GM21515 (cell line): ENCODE results near the gene B2M.
"Not testable (repeated sequence)": the region's sequence is repeated elsewhere in the genome, so short reads cannot be mapped to it uniquely, and the experiment has no call there.

ENCODE experiments used
- ATAC-seq: cut with Tn5 transposase; IDR thresholded peaks from one replicate; pipeline ENCODE4 v1.9.1; 2021; ENCODE audit not compliant: unreplicated experiment

The B2M gene

GRCh38 chr15:44697014-44697413 lies 14.3 kb upstream of the B2M start:
- no peak for ATAC-seq

DNA sequence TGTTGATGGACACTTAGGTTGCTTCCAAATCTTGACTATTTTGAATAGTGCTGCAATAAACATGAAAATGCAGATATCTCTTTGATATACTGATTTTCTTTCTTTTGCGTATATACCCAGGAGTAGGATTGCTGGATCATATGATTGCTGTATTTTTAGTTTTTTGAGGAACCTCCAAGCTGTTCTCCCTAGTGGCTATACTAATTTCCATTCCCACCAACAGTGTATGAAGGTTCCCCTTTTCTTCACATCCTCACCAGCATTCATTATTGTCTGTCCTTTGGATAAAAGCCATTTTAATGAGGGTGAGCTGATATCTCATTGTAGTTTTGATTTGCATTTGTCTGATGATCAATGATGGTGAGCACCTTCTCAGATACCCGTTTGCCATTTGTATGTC lies 12.7 kb upstream of the B2M start:
- ATAC-seq = no peak

- ATAC-seq = not testable (repeated sequence)
These were observed 10.6 kb upstream of the B2M start for GRCh38 chr15:44700676-44701075.

DNA sequence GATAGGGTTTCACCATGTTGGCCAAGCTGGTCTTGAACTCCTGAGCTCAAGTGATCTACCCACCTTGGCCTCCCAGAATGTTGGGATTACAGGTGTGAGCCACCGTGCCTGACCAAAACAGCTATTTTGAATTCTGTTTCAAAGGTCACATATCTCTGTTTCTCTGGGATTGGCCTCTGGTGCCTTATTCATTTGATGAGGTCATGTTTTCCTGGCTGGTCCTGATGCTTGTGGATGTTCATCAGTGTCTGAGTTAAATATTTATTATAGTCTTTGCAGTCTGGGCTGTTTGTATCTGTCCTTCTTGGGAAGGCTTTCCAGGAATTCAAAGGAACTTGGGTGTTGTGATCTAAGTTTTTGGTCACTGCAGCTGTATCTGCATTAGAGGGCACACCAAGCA lies 5.3 kb upstream of the B2M start:
- ATAC-seq = no peak

GRCh38 chr15:44706401-44706800 lies 4.9 kb upstream of the B2M start:
- no peak for ATAC-seq

DNA sequence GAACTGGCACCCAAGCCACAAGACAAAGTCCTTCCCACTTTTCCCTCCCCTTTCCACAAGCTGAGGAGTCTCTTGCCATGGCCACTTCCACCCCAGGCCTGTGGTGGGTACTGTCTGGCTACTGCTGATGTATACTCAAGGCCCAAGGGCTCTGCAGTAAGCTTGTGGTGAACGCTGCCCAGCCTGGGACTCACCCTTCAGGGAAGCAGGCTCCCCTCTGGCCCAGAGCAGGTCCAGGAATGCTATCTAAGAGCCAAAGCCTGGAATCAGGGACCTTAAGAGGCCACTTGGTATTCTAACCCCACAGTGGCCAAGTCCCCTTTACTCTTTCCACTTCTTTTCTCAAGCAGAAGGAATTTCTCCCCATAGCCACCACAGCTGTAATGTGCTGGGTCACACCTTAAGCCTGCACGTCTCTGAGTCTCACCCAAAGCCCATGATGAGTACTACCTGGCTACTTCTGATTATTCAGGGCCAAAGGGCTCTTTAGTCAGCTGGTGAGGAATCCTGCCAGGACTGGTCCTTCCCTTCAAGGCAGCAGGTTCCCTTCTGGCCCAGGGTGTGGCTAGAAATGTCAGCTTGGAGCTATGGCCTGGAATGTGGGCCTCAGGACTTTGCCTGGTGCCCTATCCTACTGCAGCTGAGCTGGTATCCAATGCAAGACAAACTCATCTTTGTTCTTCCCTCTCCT lies 4.2 kb upstream of the B2M start:
- ATAC-seq = no peak

- ATAC-seq = peak; percentile 24
These were observed 851 bp upstream of the B2M start for GRCh38 chr15:44710236-44711095.

DNA sequence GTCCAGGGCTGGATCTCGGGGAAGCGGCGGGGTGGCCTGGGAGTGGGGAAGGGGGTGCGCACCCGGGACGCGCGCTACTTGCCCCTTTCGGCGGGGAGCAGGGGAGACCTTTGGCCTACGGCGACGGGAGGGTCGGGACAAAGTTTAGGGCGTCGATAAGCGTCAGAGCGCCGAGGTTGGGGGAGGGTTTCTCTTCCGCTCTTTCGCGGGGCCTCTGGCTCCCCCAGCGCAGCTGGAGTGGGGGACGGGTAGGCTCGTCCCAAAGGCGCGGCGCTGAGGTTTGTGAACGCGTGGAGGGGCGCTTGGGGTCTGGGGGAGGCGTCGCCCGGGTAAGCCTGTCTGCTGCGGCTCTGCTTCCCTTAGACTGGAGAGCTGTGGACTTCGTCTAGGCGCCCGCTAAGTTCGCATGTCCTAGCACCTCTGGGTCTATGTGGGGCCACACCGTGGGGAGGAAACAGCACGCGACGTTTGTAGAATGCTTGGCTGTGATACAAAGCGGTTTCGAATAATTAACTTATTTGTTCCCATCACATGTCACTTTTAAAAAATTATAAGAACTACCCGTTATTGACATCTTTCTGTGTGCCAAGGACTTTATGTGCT lies 527 bp downstream of the B2M start:
- ATAC-seq = peak; percentile 16

- no peak for ATAC-seq
These were observed 1.2 kb downstream of the B2M start for GRCh38 chr15:44712346-44713005.

GRCh38 chr15:44713006-44713966 lies 2.0 kb downstream of the B2M start:
- ATAC-seq = no peak

DNA sequence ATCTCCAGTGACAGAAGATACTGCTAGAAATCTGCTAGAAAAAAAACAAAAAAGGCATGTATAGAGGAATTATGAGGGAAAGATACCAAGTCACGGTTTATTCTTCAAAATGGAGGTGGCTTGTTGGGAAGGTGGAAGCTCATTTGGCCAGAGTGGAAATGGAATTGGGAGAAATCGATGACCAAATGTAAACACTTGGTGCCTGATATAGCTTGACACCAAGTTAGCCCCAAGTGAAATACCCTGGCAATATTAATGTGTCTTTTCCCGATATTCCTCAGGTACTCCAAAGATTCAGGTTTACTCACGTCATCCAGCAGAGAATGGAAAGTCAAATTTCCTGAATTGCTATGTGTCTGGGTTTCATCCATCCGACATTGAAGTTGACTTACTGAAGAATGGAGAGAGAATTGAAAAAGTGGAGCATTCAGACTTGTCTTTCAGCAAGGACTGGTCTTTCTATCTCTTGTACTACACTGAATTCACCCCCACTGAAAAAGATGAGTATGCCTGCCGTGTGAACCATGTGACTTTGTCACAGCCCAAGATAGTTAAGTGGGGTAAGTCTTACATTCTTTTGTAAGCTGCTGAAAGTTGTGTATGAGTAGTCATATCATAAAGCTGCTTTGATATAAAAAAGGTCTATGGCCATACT lies 4.0 kb downstream of the B2M start:
- no peak for ATAC-seq

GRCh38 chr15:44715797-44716334 lies 4.5 kb downstream of the B2M start:
- ATAC-seq = no peak

GRCh38 chr15:44716983-44717602 lies 5.8 kb downstream of the B2M start:
- no peak for ATAC-seq

DNA sequence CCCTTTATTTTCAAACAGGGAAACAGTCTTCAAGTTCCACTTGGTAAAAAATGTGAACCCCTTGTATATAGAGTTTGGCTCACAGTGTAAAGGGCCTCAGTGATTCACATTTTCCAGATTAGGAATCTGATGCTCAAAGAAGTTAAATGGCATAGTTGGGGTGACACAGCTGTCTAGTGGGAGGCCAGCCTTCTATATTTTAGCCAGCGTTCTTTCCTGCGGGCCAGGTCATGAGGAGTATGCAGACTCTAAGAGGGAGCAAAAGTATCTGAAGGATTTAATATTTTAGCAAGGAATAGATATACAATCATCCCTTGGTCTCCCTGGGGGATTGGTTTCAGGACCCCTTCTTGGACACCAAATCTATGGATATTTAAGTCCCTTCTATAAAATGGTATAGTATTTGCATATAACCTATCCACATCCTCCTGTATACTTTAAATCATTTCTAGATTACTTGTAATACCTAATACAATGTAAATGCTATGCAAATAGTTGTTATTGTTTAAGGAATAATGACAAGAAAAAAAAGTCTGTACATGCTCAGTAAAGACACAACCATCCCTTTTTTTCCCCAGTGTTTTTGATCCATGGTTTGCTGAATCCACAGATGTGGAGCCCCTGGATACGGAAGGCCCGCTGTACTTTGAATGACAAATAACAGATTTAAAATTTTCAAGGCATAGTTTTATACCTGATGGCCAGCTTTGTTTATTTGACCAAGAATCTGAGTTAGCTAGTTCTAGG lies 7.0 kb downstream of the B2M start:
- ATAC-seq = no peak

GRCh38 chr15:44718927-44719292 lies 7.6 kb downstream of the B2M start:
- ATAC-seq = no peak

DNA sequence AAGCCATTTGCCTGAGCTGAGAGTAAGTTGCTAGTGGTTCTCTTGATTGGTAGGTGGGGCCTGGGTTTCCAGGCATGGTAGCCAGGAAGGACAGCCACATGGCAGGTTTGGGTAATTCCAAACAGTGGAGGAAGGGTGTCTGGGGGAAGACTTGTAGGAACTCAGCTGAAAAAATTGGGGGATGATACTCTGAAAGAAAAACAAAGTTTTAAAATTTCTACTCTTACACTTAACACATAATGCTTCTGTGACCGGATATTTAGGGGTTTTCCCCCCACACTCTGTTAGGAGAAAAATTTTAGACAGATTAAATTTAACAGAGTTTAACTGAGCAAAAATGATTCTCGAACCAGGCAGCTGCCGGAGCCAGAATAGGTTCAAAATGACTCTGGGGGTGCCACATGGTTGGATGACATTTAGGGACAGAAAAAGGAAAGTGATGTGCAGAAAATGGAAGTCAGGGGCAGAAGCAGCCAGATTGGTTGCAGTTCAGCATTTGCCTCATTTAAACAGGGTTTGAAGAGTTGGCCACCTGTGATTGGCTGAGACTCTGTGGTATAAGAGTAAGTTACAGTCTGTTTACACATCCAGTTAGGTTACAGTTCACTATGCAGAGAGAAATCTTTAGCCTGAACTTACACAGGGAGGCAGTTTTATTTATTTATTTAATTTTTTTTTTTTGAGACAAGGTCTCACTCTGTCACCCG lies 8.1 kb downstream of the B2M start:
- peak; percentile 48 for ATAC-seq

- ATAC-seq = not testable (repeated sequence)
These were observed 8.7 kb downstream of the B2M start for GRCh38 chr15:44720000-44720435.
